Neural progenitor cell (in vitro differentiated cells): Measurements from ENCODE around the gene TICAM1. TPM values are rescaled to one million over a fixed set of nuclear protein-coding genes. Genes with fewer than 3 reads are reported as not detected.

Experiments used
- DNase-seq: peaks from one replicate; pipeline ENCODE4 v3.0.0-alpha.2; 2016; ENCODE audit warnings: low spot score
- H2AFZ ChIP-seq: fragments of 200-600 bp; sonication (generic); replicated peaks from 2 replicates; pipeline ENCODE4 v1.6.1; 2016; ENCODE audit warnings: antibody characterized with exemption
- H3F3A ChIP-seq: fragments of 200-600 bp; sonication (generic); 2 replicates; pipeline ENCODE4 v1.6.1; 2016; ENCODE audit warnings: antibody characterized with exemption, low read depth
- H3K27ac ChIP-seq: fragments of 200-600 bp; sonication (generic); 2 replicates; pipeline ENCODE4 v1.5.1; 2016; ENCODE audit warnings: mild to moderate bottlenecking
- H3K27me3 ChIP-seq: fragments of 200-600 bp; sonication (generic); 2 replicates; pipeline ENCODE4 v1.6.1; 2016; ENCODE audit warnings: mild to moderate bottlenecking, moderate library complexity
- H3K36me3 ChIP-seq: fragments of 200-600 bp; sonication (generic); 2 replicates; pipeline ENCODE4 v1.5.1; 2016
- H3K4me1 ChIP-seq: fragments of 200-600 bp; sonication (generic); 2 replicates; pipeline ENCODE4 v1.6.1; 2016; ENCODE audit warnings: mixed run types
- H3K4me2 ChIP-seq: fragments of 200-600 bp; sonication (generic); 2 replicates; pipeline ENCODE4 v1.6.1; 2016
- H3K4me3 ChIP-seq: fragments of 200-600 bp; sonication (generic); 2 replicates; pipeline ENCODE4 v1.5.1; 2016
- H3K79me2 ChIP-seq: fragments of 200-600 bp; sonication (generic); 2 replicates; pipeline ENCODE4 v1.6.1; 2016; ENCODE audit warnings: low read depth
- H3K9ac ChIP-seq: fragments of 200-600 bp; sonication (generic); 2 replicates; pipeline ENCODE4 v1.6.1; 2016
- H3K9me3 ChIP-seq: fragments of 200-600 bp; sonication (generic); 2 replicates; pipeline ENCODE4 v1.5.1; 2016; ENCODE audit warnings: low read depth
- H4K20me1 ChIP-seq: fragments of 200-600 bp; sonication (generic); 2 replicates; pipeline ENCODE4 v1.6.1; 2016; ENCODE audit warnings: low read depth
- H3K27ac Mint-ChIP-seq: 3 replicates; pipeline ENCODE4 v1.8.0; 2021; ENCODE audit warnings: mixed read lengths
- H3K27me3 Mint-ChIP-seq: 2 replicates; pipeline ENCODE4 v1.8.0; 2022; ENCODE audit warnings: low read depth, mild to moderate bottlenecking, inconsistent platforms, moderate library complexity, mixed read lengths; ENCODE audit not compliant: insufficient read depth
- H3K36me3 Mint-ChIP-seq: 3 replicates; pipeline ENCODE4 v1.8.0; 2021; ENCODE audit warnings: mixed read lengths
- H3K4me1 Mint-ChIP-seq: 3 replicates; pipeline ENCODE4 v1.8.0; 2021; ENCODE audit warnings: mixed read lengths
- H3K4me3 Mint-ChIP-seq: 3 replicates; pipeline ENCODE4 v1.8.0; 2021; ENCODE audit warnings: mild to moderate bottlenecking, moderate library complexity, mixed read lengths
- H3K9me3 Mint-ChIP-seq: 3 replicates; pipeline ENCODE4 v1.8.0; 2020; ENCODE audit warnings: mixed read lengths
- CTCF ChIP-seq: fragments of 200-600 bp; sonication (generic); IDR thresholded peaks from 2 replicates; pipeline ENCODE4 v1.5.1; 2017; ENCODE audit warnings: antibody characterized with exemption, mild to moderate bottlenecking
- EZH2 ChIP-seq: fragments of 200-600 bp; sonication (generic); IDR thresholded peaks from 2 replicates; pipeline ENCODE4 v1.6.1; 2017; ENCODE audit warnings: antibody characterized with exemption, mild to moderate bottlenecking, moderate library complexity
- EZH2phosphoT487 ChIP-seq: fragments of 200-600 bp; sonication (generic); IDR thresholded peaks from 2 replicates; pipeline ENCODE4 v1.6.1; 2017; ENCODE audit warnings: antibody characterized with exemption
- total RNA-seq: library from RNA; depleted of rRNA; stranded (reverse); fragments of >200 nt; gene quantifications from 2 replicates; pipeline ENCODE4 v1.2.3, GENCODE V29; 2015; ENCODE audit warnings: low replicate concordance

Gene TICAM1
- total RNA-seq, 1 donor from 2014 or later: not detected

- H3K36me3 ChIP-seq: no peaks in the 10 kb centered on the region
- no peaks in the 10 kb centered on the region for H3K79me2 ChIP-seq
- H3K9ac ChIP-seq: no peak overlapping the region
- H3K4me1 Mint-ChIP-seq: peaks cover 6% of the 10 kb centered on the region
- H3K4me3 Mint-ChIP-seq: no peak overlapping the region
- peak overlapping the region; percentile 53 for H3K4me2 ChIP-seq
- no peaks in the 10 kb centered on the region for H4K20me1 ChIP-seq
- peak overlapping the region; percentile 97 for H2AFZ ChIP-seq
- no peaks in the 10 kb centered on the region for H3K36me3 Mint-ChIP-seq
- H3K27me3 Mint-ChIP-seq: peaks cover 8% of the 10 kb centered on the region
- no peak overlapping the region for H3K4me3 ChIP-seq
- no peaks in the 10 kb centered on the region for H3K9me3 ChIP-seq
- DNase-seq: peak; percentile 66
- no peak overlapping the region for H3K27ac Mint-ChIP-seq
- TF ChIP-seq EZH2: no peak
- TF ChIP-seq CTCF: no peak
- peaks cover 8% of the 10 kb centered on the region for H3F3A ChIP-seq
- H3K9me3 Mint-ChIP-seq: no peaks in the 10 kb centered on the region
- H3K27me3 ChIP-seq: no peaks in the 10 kb centered on the region
- peaks cover 17% of the 10 kb centered on the region for H3K4me1 ChIP-seq
- peak overlapping the region; percentile 70 for H3K27ac ChIP-seq
Observed at GRCh38 chr19:4877753-4878490, 46.4 kb upstream of the TICAM1 start.

- no peak overlapping the region for H3K4me3 ChIP-seq
- H3K79me2 ChIP-seq: no peaks in the 10 kb centered on the region
- H3K27ac Mint-ChIP-seq: peak overlapping the region; percentile 52
- H3K4me1 ChIP-seq: peaks cover 17% of the 10 kb centered on the region
- no peak overlapping the region for H2AFZ ChIP-seq
- H3K9ac ChIP-seq: no peak overlapping the region
- H3F3A ChIP-seq: peaks cover 13% of the 10 kb centered on the region
- H3K4me1 Mint-ChIP-seq: peaks cover 10% of the 10 kb centered on the region
- no peaks in the 10 kb centered on the region for H3K9me3 ChIP-seq
- H3K4me2 ChIP-seq: no peak overlapping the region
- no peaks in the 10 kb centered on the region for H3K9me3 Mint-ChIP-seq
- DNase-seq: no peak
- no peaks in the 10 kb centered on the region for H3K27me3 ChIP-seq
- H3K4me3 Mint-ChIP-seq: peak overlapping the region; percentile 23
- TF ChIP-seq CTCF: no peak
- TF ChIP-seq EZH2phosphoT487: no peak
- no peak for TF ChIP-seq EZH2
- no peaks in the 10 kb centered on the region for H3K36me3 ChIP-seq
- H3K36me3 Mint-ChIP-seq: no peaks in the 10 kb centered on the region
- no peak overlapping the region for H3K27ac ChIP-seq
- peaks cover 15% of the 10 kb centered on the region for H3K27me3 Mint-ChIP-seq
- H4K20me1 ChIP-seq: no peaks in the 10 kb centered on the region
Observed at GRCh38 chr19:4873930-4874329, 42.4 kb upstream of the TICAM1 start.

- DNase-seq: no peak
- Mint-ChIP-seq H3K4me3 (no peak overlapping the region), H3K36me3 (no peaks in the 10 kb centered on the region), H3K27me3 (peaks cover 17% of the 10 kb centered on the region), H3K27ac (no peak overlapping the region), H3K4me1 (peaks cover 9% of the 10 kb centered on the region), H3K9me3 (no peaks in the 10 kb centered on the region)
- Histone ChIP-seq H3F3A (peaks cover 5% of the 10 kb centered on the region), H4K20me1 (peaks cover 2% of the 10 kb centered on the region), H3K27ac (no peak overlapping the region), H3K9me3 (no peaks in the 10 kb centered on the region), H3K36me3 (no peaks in the 10 kb centered on the region), H3K4me3 (no peak overlapping the region), H2AFZ (no peak overlapping the region), H3K4me2 (no peak overlapping the region), H3K4me1 (no peaks in the 10 kb centered on the region), H3K9ac (no peak overlapping the region), H3K79me2 (peaks cover 7% of the 10 kb centered on the region), H3K27me3 (no peaks in the 10 kb centered on the region)
- TF ChIP-seq CTCF: no peak
- no peak for TF ChIP-seq EZH2phosphoT487
- TF ChIP-seq EZH2: no peak
Observed at GRCh38 chr19:4871711-4872110, 40.2 kb upstream of the TICAM1 start.
